Measurements from ENCODE around the gene HNRNPA1L2. TPM values are rescaled to one million over a fixed set of nuclear protein-coding genes. Genes with fewer than 3 reads are reported as not detected.

HNRNPA1L2 gene
- total RNA-seq (2021; fragmentation: NEBNext Ultra II Directional; extraction: Animal tissue kit (Norgen Biotek cat#: 25700)) (7.3 and 8.9 TPM in 2 replicates), polyA plus RNA-seq (2011; rRNA removed) (3.1 and 3.7 TPM in 2 replicates), polyA minus RNA-seq (2011; rRNA and poly(A)+ RNA removed) (2.1 and 3.9 TPM in 2 replicates)
- 8.7 TPM for polyA plus RNA-seq (2011; cell fraction: cytosol; rRNA removed)
- 2.6 TPM for polyA plus RNA-seq (2011; cell fraction: nucleus; rRNA removed)
- 14.8 to 41.0 TPM (median 36.1 TPM) in 4 replicates for polyA plus RNA-seq (2012, experiment 1 of 2)
- polyA plus RNA-seq (2012, experiment 2 of 2) = 3.0 TPM
- 6.3 TPM for polyA plus RNA-seq (2013, experiment 1 of 2)
- polyA plus RNA-seq (2013, experiment 2 of 2) = 7.1 TPM
- 2.8 TPM for polyA minus RNA-seq (2011; cell fraction: cytosol; rRNA and poly(A)+ RNA removed)
- 3.4 TPM for polyA minus RNA-seq (2011; cell fraction: nucleus; rRNA and poly(A)+ RNA removed)
- long read RNA-seq, experiment 1, transcript HNRNPA1L2-201 (1 exons, 1,372 nt) = major isoform, 22 of 22 reads
- long read RNA-seq, experiment 1, partial matches to known transcripts = 0 of 22 reads
- long read RNA-seq, experiment 1, other reads (novel, unspliced or antisense) = 0 of 22 reads
- long read RNA-seq, experiment 2, transcript HNRNPA1L2-201 (1 exons, 1,372 nt) = major isoform, 9 of 9 reads
- long read RNA-seq, experiment 2, partial matches to known transcripts = 0 of 9 reads
- long read RNA-seq, experiment 2, other reads (novel, unspliced or antisense) = 0 of 9 reads

DNA sequence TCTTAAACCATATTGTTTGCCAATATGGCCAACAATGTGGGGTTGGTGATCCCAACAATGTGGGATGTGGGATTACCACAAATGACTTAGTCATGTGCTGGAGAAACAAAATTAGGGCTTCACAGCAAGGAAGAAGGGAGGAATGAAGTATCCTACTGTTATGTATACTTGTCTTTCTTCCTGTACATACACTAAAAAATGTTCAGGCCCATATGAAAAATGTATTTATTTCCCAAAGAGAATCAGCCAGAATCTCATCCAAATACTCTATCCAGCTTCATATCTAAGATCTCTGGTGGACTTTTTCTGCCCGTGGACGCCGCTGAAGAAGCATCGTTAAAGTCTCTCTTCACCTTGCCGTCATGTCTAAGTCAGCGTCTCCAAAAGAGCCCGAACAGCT, at the start of gene HNRNPA1L2:
TSS of gene HNRNPA1L2 (plus strand) at position 301 of the 400 bp plus-strand sequence. CDS start at position 363, 62 bp downstream.
- ChIA-PET CTCF (ENCODE audit: partially characterized antibody) (no interaction called here), POLR2A (ENCODE audit: partially characterized antibody) (interaction anchor here (3.2 kb wide), 1 partner anchor 10 kb away, joined by 16 read pairs; the partner anchor contains the start of gene SUGT1)
- no peaks in the 10 kb centered on the region for H3K79me1 ChIP-seq (ENCODE audit: low read depth, low read length)
- no peak within 1 kb of the TSS for H3K4ac ChIP-seq (replicated peaks; ENCODE audit: insufficient read length, low read depth, low read length)
- no peak within 1 kb of the TSS for H3K56ac ChIP-seq (replicated peaks; ENCODE audit: insufficient read length, low read depth, low read length)
- no peaks in the 10 kb centered on the region for H3K23me2 ChIP-seq (ENCODE audit: low read depth, low read length)
- no peak within 1 kb of the TSS for H3K18ac ChIP-seq (ENCODE audit: extremely low read depth, low read length)
- H2BK15ac ChIP-seq (ENCODE audit: low read length) = no peak within 1 kb of the TSS
- H3K23ac ChIP-seq (ENCODE audit: insufficient read length) = no peak within 1 kb of the TSS
- WGBS, 2 experiments (ENCODE audit: extremely low coverage in 1 of 2, insufficient coverage in 1 of 2, insufficient read length in 1 of 2, insufficient replicate concordance in 2 of 2, low coverage in 1 of 2, low lambda C conversion rate in 2 of 2, missing lambda C conversion rate in 1 of 2) = 94% methylated on average over 7 of the region's 7 CpGs; no CpG with 5 or more reads in 1 of the 2 experiments
- H3K36me3 ChIP-seq (ENCODE audit: control insufficient read depth in 2 of 4, insufficient read depth in 4 of 4, low read length in 3 of 4) = peaks cover 0 to 2% (median under 1%) of the 10 kb centered on the region in 4 experiments; a peak in 1 of 8 replicates
- H2BK20ac ChIP-seq (ENCODE audit: low read length) = no peak within 1 kb of the TSS
- no peak within 1 kb of the TSS for H2AK5ac ChIP-seq (ENCODE audit: low read depth, low read length)
- H3K14ac ChIP-seq (ENCODE audit: insufficient read length) = no peak within 1 kb of the TSS
- no peaks in the 10 kb centered on the region for H3K4me1 ChIP-seq (replicated peaks in 1 of 4; ENCODE audit: control insufficient read depth in 3 of 4, insufficient read depth in 4 of 4, low read length in 3 of 4)
- H2AFZ ChIP-seq (ENCODE audit: low read length) = no peak within 1 kb of the TSS
- H3K79me2 ChIP-seq (ENCODE audit: control insufficient read depth in 1 of 2, insufficient read depth in 2 of 2, low read length in 2 of 2) = no peaks in the 10 kb centered on the region
- no peak within 1 kb of the TSS for H3K4me3 ChIP-seq (ENCODE audit: extremely low read depth in 1 of 4, insufficient read depth in 2 of 4, low read depth in 3 of 4, low read length in 4 of 4)
- no peaks in the 10 kb centered on the region for H3K9me3 ChIP-seq (ENCODE audit: insufficient read depth in 2 of 2, low read depth in 1 of 2, low read length in 1 of 2)
- H2BK120ac ChIP-seq (replicated peaks; ENCODE audit: low read depth, low read length) = no peak within 1 kb of the TSS
- no peak within 1 kb of the TSS for H2BK12ac ChIP-seq (ENCODE audit: low read depth, low read length)
- H3K4me2 ChIP-seq (ENCODE audit: insufficient read depth in 1 of 2, low read depth in 2 of 2, low read length in 2 of 2) = no peak within 1 kb of the TSS
- no peak within 1 kb of the TSS for H4K5ac ChIP-seq (ENCODE audit: insufficient read length, low read depth, low read length)
- no peak within 1 kb of the TSS for H2BK5ac ChIP-seq (ENCODE audit: low read depth, low read length)
- FAIRE-seq (no peak), DNase-seq (ENCODE audit: low read depth in 1 of 2, low spot score in 2 of 2) (no peak)
- no peak within 1 kb of the TSS for H4K8ac ChIP-seq (ENCODE audit: extremely low read depth, insufficient read depth, low read length)
- no peaks in the 10 kb centered on the region for H3K27me3 ChIP-seq (replicated peaks in 1 of 4; ENCODE audit: control insufficient read depth in 3 of 4, extremely low read depth in 1 of 4, insufficient read depth in 3 of 4, low read length in 3 of 4)
- H4K20me1 ChIP-seq (replicated peaks in 1 of 2; ENCODE audit: control insufficient read depth in 1 of 2, insufficient read depth in 2 of 2, low read length in 2 of 2) = no peaks in the 10 kb centered on the region
- no peak within 1 kb of the TSS for H4K91ac ChIP-seq (replicated peaks; ENCODE audit: insufficient read length, low read length)
- H3K27ac ChIP-seq (ENCODE audit: low read depth, low read length) = no peak within 1 kb of the TSS
- H3K9ac ChIP-seq (replicated peaks in 1 of 4; ENCODE audit: extremely low read depth in 1 of 4, low read depth in 3 of 4, low read length in 3 of 4) = no peak within 1 kb of the TSS
- TF ChIP-seq SP2 (IDR thresholded peaks at IDR 0.05; ENCODE audit: low read length) = no peak
- no peak for TF ChIP-seq SIX5 (IDR thresholded peaks at IDR 0.05; ENCODE audit: low read depth, low read length)
- TF ChIP-seq YY1 (IDR thresholded peaks at IDR 0.05; ENCODE audit: low read depth, low read length) = no peak
- TF ChIP-seq GABPA (IDR thresholded peaks at IDR 0.05; ENCODE audit: borderline replicate concordance, insufficient read depth, low read length) = no peak
- no peak for TF ChIP-seq BCL11A (IDR thresholded peaks at IDR 0.05; ENCODE audit: low read depth in 2 of 2, low read length in 2 of 2)
- no peak for TF ChIP-seq RFX5 (IDR thresholded peaks at IDR 0.05; ENCODE audit: borderline replicate concordance, low read depth, low read length)
- no peak for TF ChIP-seq EGR1 (IDR thresholded peaks at IDR 0.05; ENCODE audit: borderline replicate concordance, low read depth, low read length)
- no peak for TF ChIP-seq CHD1 (IDR thresholded peaks at IDR 0.05; ENCODE audit: low read depth, low read length)
- no peak for TF ChIP-seq CBX8 (IDR thresholded peaks at IDR 0.05; ENCODE audit: borderline replicate concordance, low read depth, low read length)
- TF ChIP-seq, protein P1, sequence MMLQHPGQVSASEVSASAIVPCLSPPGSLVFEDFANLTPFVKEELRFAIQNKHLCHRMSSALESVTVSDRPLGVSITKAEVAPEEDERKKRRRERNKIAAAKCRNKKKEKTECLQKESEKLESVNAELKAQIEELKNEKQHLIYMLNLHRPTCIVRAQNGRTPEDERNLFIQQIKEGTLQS (IDR thresholded peaks at IDR 0.05; ENCODE audit: insufficient read depth, low read depth, low read length) = no peak
- no peak for TF ChIP-seq BRCA1 (IDR thresholded peaks at IDR 0.05; ENCODE audit: low read depth, low read length)

Measured in H1 (cell line).